SK-N-SH (cell line): ENCODE data around the gene MRPL52. TPM values are rescaled to one million over a fixed set of nuclear protein-coding genes. Genes with fewer than 3 reads are reported as not detected.

Source experiments
- CTCF ChIA-PET: fragments of 300-600, 350-600 bp; formaldehyde crosslinking; extraction: SDS; loops from one replicate; lab custom pipeline; 2021; lab: Yijun Ruan, JAX
- POLR2A ChIA-PET: fragments of 350-600 bp; sonication (Branson Sonifier 250); formaldehyde crosslinking; extraction: SDS; loops from one replicate; lab custom pipeline; 2020; ENCODE audit warnings: antibody characterized with exemption, inconsistent platforms; lab: Yijun Ruan, JAX
- DNase-seq: peaks from one replicate; pipeline ENCODE4 v3.0.0; 2012
- H2AFZ ChIP-seq: fragments of 200-600 bp; sonication (generic); 2 replicates; pipeline ENCODE4 v1.8.1; 2016; ENCODE audit warnings: antibody characterized with exemption, mild to moderate bottlenecking, low read depth
- H3F3A ChIP-seq: fragments of 200-600 bp; sonication (generic); replicated peaks from 2 replicates; pipeline ENCODE3; 2016; ENCODE audit warnings: antibody characterized with exemption, mild to moderate bottlenecking; ENCODE audit not compliant: insufficient read depth
- H3K27ac ChIP-seq, 2 experiments: fragments of 200-500 bp in 1 of 2; fragments of 200-600 bp in 1 of 2; sonication (Bioruptor generic) in 1 of 2; sonication (generic), shearing (Covaris generic) in 1 of 2; 2 replicates each; pipeline versions ENCODE4 v1.5.1 to v1.6.1; 2014 to 2016; ENCODE audit warnings: low read depth in 2 of 2, inconsistent platforms in 1 of 2, low read length in 1 of 2, mild to moderate bottlenecking in 1 of 2, mixed read lengths in 1 of 2
- H3K27me3 ChIP-seq: fragments of 200-600 bp; sonication (generic), shearing (Covaris generic); 2 replicates; pipeline ENCODE4 v1.6.1; 2016; ENCODE audit warnings: mixed run types; ENCODE audit not compliant: insufficient read depth
- H3K36me3 ChIP-seq, 2 experiments: fragments of 200-500 bp in 1 of 2; fragments of 200-600 bp in 1 of 2; sonication (Bioruptor generic) in 1 of 2; sonication (generic) in 1 of 2; replicated peaks in 1 of 2; 2 replicates each; pipeline versions ENCODE3 to v1.5.1; 2014 to 2016; ENCODE audit warnings: low read length in 1 of 2, mild to moderate bottlenecking in 1 of 2; ENCODE audit not compliant: insufficient read depth in 2 of 2, control insufficient read depth in 1 of 2
- H3K4me1 ChIP-seq, 2 experiments: fragments of 200-500 bp in 1 of 2; fragments of 200-600 bp in 1 of 2; sonication (Bioruptor generic) in 1 of 2; sonication (generic), shearing (Covaris generic) in 1 of 2; 2 replicates each; pipeline versions ENCODE4 v1.5.1 to v1.6.1; 2014 to 2016; ENCODE audit warnings: low read depth in 1 of 2, low read length in 1 of 2, mixed run types in 1 of 2; ENCODE audit not compliant: insufficient read depth in 2 of 2, control insufficient read depth in 1 of 2
- H3K4me2 ChIP-seq: fragments of 200-600 bp; sonication (generic), shearing (Covaris generic); 2 replicates; pipeline ENCODE4 v1.6.1; 2017; ENCODE audit warnings: mixed run types
- H3K4me3 ChIP-seq, 2 experiments: fragments of 200-500 bp in 1 of 2; fragments of 200-600 bp in 1 of 2; sonication (Bioruptor generic) in 1 of 2; sonication (generic), shearing (Covaris generic) in 1 of 2; 2 replicates each; pipeline versions ENCODE4 v1.5.1 to v1.8.1; 2014 to 2016; ENCODE audit warnings: low read depth in 2 of 2, inconsistent platforms in 1 of 2, low read length in 1 of 2, mild to moderate bottlenecking in 1 of 2, mixed read lengths in 1 of 2, moderate library complexity in 1 of 2
- H3K79me2 ChIP-seq: fragments of 200-600 bp; sonication (generic); 2 replicates; pipeline ENCODE4 v1.8.1; 2017; ENCODE audit warnings: mild to moderate bottlenecking; ENCODE audit not compliant: insufficient read depth
- H3K9ac ChIP-seq: fragments of 200-600 bp; sonication (generic); 2 replicates; pipeline ENCODE4 v1.6.1; 2017; ENCODE audit warnings: mixed run types
- H3K9me2 ChIP-seq: fragments of 200-600 bp; sonication (generic); 2 replicates; pipeline ENCODE4 v1.6.1; 2017; ENCODE audit warnings: mixed run types
- H3K9me3 ChIP-seq: fragments of 200-600 bp; sonication (generic); 2 replicates; pipeline ENCODE4 v1.6.1; 2017; ENCODE audit warnings: mixed run types, mild to moderate bottlenecking, moderate library complexity
- H4K20me1 ChIP-seq: fragments of 200-600 bp; sonication (generic); 2 replicates; pipeline ENCODE4 v1.6.1; 2017; ENCODE audit warnings: mild to moderate bottlenecking, mixed run types; ENCODE audit not compliant: insufficient read depth
- ELF1 ChIP-seq: IDR thresholded peaks from 2 replicates; pipeline ENCODE4 v1.4.0; 2012
- FOXM1 ChIP-seq: IDR thresholded peaks from 2 replicates; pipeline ENCODE4 v1.4.0; 2012; ENCODE audit warnings: low read depth, mild to moderate bottlenecking
- JUND ChIP-seq: IDR thresholded peaks from 2 replicates; pipeline ENCODE4 v1.4.0; 2012
- MEF2A ChIP-seq: IDR thresholded peaks from 2 replicates; pipeline ENCODE4 v1.4.0; 2012; ENCODE audit warnings: low read depth, borderline replicate concordance
- MXI1 ChIP-seq: IDR thresholded peaks from 2 replicates; pipeline ENCODE4 v1.6.1; 2012; ENCODE audit warnings: mild to moderate bottlenecking, low read depth, low read length, improper control_type of control experiment
- NRF1 ChIP-seq: IDR thresholded peaks from 2 replicates; pipeline ENCODE4 v1.6.1; 2012; ENCODE audit warnings: low read depth, mild to moderate bottlenecking, low read length
- RAD21 ChIP-seq: IDR thresholded peaks from 2 replicates; pipeline ENCODE4 v1.6.1; 2012; ENCODE audit warnings: mild to moderate bottlenecking, low read length
- RCOR1 ChIP-seq: fragments of 150-350 bp; IDR thresholded peaks from 2 replicates; pipeline ENCODE4 v1.6.1; 2017; ENCODE audit warnings: antibody characterized with exemption, low read length
- SMC3 ChIP-seq: IDR thresholded peaks from 2 replicates; pipeline ENCODE4 v1.6.1; 2012; ENCODE audit warnings: low read depth, low read length, improper control_type of control experiment
- TAF1 ChIP-seq: IDR thresholded peaks from 2 replicates; pipeline ENCODE4 v1.6.1; 2012; ENCODE audit warnings: low read depth, mild to moderate bottlenecking, low read length, moderate library complexity, borderline replicate concordance
- TCF12 ChIP-seq: IDR thresholded peaks from 2 replicates; pipeline ENCODE4 v1.4.0; 2012
- YY1 ChIP-seq: IDR thresholded peaks from 2 replicates; pipeline ENCODE4 v1.4.0; 2012; ENCODE audit warnings: low read depth, mild to moderate bottlenecking
- ZBTB33 ChIP-seq: IDR thresholded peaks from 2 replicates; pipeline ENCODE4 v1.4.0; 2012; ENCODE audit warnings: low read depth, borderline replicate concordance
- WGBS: methylation state at CpG from one replicate; pipeline ENCODE4 v1.1.6; 2017; ENCODE audit warnings: low lambda C conversion rate; 5-methylcytosine and 5-hydroxymethylcytosine counted together
- polyA plus RNA-seq, 3 experiments: library from polyadenylated mRNA; depleted of rRNA; stranded (reverse); fragments of >200 nt; gene quantifications; 2 replicates each; pipeline ENCODE4 v1.2.3, GENCODE V29; 2012
- TF ChIP-seq, protein P1 (sequence below): fragments of 150-350 bp; IDR thresholded peaks from 2 replicates; pipeline ENCODE4 v1.6.1; 2016; ENCODE audit warnings: mild to moderate bottlenecking, low read depth, low read length
- TF ChIP-seq, protein P2 (sequence below): fragments of 150-350 bp; IDR thresholded peaks from 2 replicates; pipeline ENCODE4 v1.6.1; 2017; ENCODE audit warnings: antibody characterized with exemption, low read length, low read depth, borderline replicate concordance
- TF ChIP-seq, protein P3 (sequence below): IDR thresholded peaks from 2 replicates; pipeline ENCODE4 v1.6.1; 2012; ENCODE audit warnings: mild to moderate bottlenecking, low read depth, low read length, moderate library complexity

The MRPL52 gene
- polyA plus RNA-seq, 1 of the 3 experiments (the other 2 are of a cell fraction): 116 TPM

- POLR2A ChIA-PET: interaction anchor here (0.6 to 2.2 kb wide), 5 partner anchors 9 to 1548 kb away, joined by 3 to 11 read pairs (median 4); partner anchors contain the start of genes LRP10 and RBM23
- Histone ChIP-seq H3K9me2 (no peaks in the 10 kb centered on the region), H3K9me3 (no peaks in the 10 kb centered on the region), H3K27me3 (no peaks in the 10 kb centered on the region), H3K4me1 (peaks cover under 1 to 39% of the 10 kb centered on the region in 2 experiments; a peak in 1 of 4 replicates), H4K20me1 (no peaks in the 10 kb centered on the region), H3K27ac (peak overlapping the region in 1 of 2 experiments; percentile 69; a peak in 1 of 4 replicates), H3K4me2 (no peak overlapping the region), H3K4me3 (no peak overlapping the region), H3F3A (peaks cover 4% of the 10 kb centered on the region), H2AFZ (no peak overlapping the region), H3K9ac (no peak overlapping the region), H3K79me2 (no peaks in the 10 kb centered on the region), H3K36me3 (peaks cover 6 to 10% of the 10 kb centered on the region in 2 experiments)
- peak; percentile 87 for DNase-seq
- WGBS: 77% methylated on average over 6 of the region's 6 CpGs
- TF ChIP-seq MEF2A (no peak), SMC3 (no peak), RAD21 (no peak), TAF1 (no peak), MXI1 (peak; percentile 49; the same call in 1 of the 2 replicates), FOXM1 (no peak), JUND (no peak), YY1 (no peak)
- TF ChIP-seq, protein P1, sequence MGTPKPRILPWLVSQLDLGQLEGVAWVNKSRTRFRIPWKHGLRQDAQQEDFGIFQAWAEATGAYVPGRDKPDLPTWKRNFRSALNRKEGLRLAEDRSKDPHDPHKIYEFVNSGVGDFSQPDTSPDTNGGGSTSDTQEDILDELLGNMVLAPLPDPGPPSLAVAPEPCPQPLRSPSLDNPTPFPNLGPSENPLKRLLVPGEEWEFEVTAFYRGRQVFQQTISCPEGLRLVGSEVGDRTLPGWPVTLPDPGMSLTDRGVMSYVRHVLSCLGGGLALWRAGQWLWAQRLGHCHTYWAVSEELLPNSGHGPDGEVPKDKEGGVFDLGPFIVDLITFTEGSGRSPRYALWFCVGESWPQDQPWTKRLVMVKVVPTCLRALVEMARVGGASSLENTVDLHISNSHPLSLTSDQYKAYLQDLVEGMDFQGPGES: no peak
- CTCF ChIA-PET: interaction anchor here (0.6 to 13.0 kb wide), 11 partner anchors 10 to 1450 kb away, joined by 3 to 96 read pairs (median 5); partner anchors contain the start of gene MRPL52
Measured at GRCh38 chr14:22882529-22883172, 53.0 kb downstream of the MRPL52 start.

DNA sequence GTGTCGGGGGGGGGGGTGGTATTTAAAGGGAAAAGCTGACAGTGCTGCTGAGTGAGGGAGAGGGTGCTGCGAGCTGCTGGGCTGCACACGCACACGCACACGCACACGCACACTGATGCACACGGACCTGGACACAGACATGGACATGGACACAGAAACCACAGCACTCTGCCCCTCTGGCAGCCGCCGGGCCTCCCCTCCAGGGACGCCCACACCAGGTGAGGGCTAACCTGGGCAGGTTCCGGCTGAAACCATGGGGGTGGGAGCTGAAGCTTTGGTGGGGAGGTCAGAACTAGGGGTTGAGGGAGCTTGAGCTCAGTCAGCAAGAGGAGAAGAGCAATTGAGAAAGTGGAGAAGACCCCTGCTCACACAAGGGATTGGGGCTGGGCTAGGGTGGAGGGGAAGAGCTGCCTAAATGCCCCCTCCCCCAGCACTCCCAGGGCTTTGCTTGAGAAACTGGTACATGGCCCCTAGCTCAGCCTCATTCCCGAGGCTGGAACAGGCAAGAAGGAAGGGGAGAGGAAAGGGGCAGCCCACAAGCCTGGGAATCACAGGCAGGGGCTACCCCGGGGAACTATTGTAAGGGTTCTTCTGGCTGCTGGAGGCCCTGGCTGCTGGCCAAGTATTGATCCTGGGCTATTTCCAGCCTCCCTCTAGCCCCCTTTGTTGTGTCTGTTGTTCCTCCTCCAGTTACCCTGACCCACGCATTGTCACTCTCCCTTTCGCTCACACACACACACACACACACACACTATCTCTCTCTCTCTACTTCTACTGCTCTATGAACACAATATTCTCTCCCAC is 53.7 kb downstream of the MRPL52 start, which contains the start of gene REM2:
Gene REM2, plus strand, starts transcription at position 50 of the 804 bp plus-strand sequence. Its CDS starts 66 bp downstream, at position 116.
- POLR2A ChIA-PET: interaction anchor here (1.4 to 2.2 kb wide), 3 partner anchors 12 to 36 kb away, joined by 3 to 11 read pairs (median 5); partner anchors contain the start of genes LRP10 and RBM23
- Histone ChIP-seq H4K20me1 (no peaks in the 10 kb centered on the region), H3K79me2 (peaks cover 6% of the 10 kb centered on the region; the same call in 1 of the 2 replicates), H3K27me3 (no peaks in the 10 kb centered on the region), H2AFZ (no peak within 1 kb of the TSS), H3K4me3 (peak within 1 kb of the TSS in 1 of 2 experiments; percentile 8; a peak in 1 of 4 replicates), H3K9me3 (no peaks in the 10 kb centered on the region), H3K9me2 (no peaks in the 10 kb centered on the region), H3F3A (peaks cover 4% of the 10 kb centered on the region), H3K4me1 (peaks cover 8 to 45% of the 10 kb centered on the region in 2 experiments; a peak in 2 of 4 replicates), H3K9ac (no peak within 1 kb of the TSS), H3K27ac (peak within 1 kb of the TSS in 1 of 2 experiments; percentile 69; a peak in 1 of 4 replicates), H3K36me3 (peaks cover 0 to 2% of the 10 kb centered on the region in 2 experiments), H3K4me2 (no peak within 1 kb of the TSS)
- CTCF ChIA-PET: interaction anchor here (1.0 to 13.0 kb wide), 12 partner anchors 10 to 175 kb away, joined by 3 to 96 read pairs (median 6); partner anchors contain the start of gene RBM23
- WGBS: 69% methylated on average over 12 of the region's 15 CpGs
- DNase-seq: peak; percentile 51
- TF ChIP-seq, protein P2, sequence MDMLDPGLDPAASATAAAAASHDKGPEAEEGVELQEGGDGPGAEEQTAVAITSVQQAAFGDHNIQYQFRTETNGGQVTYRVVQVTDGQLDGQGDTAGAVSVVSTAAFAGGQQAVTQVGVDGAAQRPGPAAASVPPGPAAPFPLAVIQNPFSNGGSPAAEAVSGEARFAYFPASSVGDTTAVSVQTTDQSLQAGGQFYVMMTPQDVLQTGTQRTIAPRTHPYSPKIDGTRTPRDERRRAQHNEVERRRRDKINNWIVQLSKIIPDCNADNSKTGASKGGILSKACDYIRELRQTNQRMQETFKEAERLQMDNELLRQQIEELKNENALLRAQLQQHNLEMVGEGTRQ: no peak
- TF ChIP-seq MEF2A (no peak), RCOR1 (no peak), TAF1 (no peak), MXI1 (no peak), TCF12 (no peak), ZBTB33 (no peak), RAD21 (no peak), ELF1 (no peak), NRF1 (no peak), JUND (no peak)
- TF ChIP-seq, protein P3, sequence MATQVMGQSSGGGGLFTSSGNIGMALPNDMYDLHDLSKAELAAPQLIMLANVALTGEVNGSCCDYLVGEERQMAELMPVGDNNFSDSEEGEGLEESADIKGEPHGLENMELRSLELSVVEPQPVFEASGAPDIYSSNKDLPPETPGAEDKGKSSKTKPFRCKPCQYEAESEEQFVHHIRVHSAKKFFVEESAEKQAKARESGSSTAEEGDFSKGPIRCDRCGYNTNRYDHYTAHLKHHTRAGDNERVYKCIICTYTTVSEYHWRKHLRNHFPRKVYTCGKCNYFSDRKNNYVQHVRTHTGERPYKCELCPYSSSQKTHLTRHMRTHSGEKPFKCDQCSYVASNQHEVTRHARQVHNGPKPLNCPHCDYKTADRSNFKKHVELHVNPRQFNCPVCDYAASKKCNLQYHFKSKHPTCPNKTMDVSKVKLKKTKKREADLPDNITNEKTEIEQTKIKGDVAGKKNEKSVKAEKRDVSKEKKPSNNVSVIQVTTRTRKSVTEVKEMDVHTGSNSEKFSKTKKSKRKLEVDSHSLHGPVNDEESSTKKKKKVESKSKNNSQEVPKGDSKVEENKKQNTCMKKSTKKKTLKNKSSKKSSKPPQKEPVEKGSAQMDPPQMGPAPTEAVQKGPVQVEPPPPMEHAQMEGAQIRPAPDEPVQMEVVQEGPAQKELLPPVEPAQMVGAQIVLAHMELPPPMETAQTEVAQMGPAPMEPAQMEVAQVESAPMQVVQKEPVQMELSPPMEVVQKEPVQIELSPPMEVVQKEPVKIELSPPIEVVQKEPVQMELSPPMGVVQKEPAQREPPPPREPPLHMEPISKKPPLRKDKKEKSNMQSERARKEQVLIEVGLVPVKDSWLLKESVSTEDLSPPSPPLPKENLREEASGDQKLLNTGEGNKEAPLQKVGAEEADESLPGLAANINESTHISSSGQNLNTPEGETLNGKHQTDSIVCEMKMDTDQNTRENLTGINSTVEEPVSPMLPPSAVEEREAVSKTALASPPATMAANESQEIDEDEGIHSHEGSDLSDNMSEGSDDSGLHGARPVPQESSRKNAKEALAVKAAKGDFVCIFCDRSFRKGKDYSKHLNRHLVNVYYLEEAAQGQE: no peak
